Choroid plexus epithelial cell (primary cell): Measurements from ENCODE around the gene TTC12.

Source experiments
- DNase-seq: peaks from one replicate; pipeline ENCODE4 v3.0.0-alpha.2; 2010; ENCODE audit warnings: low read depth
- H3K4me3 ChIP-seq: 2 replicates; pipeline ENCODE4 v1.5.1; 2011; ENCODE audit warnings: low read depth, mild to moderate bottlenecking, control low read depth, low read length, moderate library complexity
- CTCF ChIP-seq: conservative IDR thresholded peaks from 2 replicates; pipeline ENCODE4 v1.5.1; 2011; ENCODE audit warnings: low read depth, mild to moderate bottlenecking, control low read depth, inconsistent platforms, low read length, moderate library complexity

The TTC12 gene

GRCh38 chr11:113314389-113315301, at the start of gene TTC12:
Gene TTC12 (plus strand): TSS chr11:113314583. CDS start chr11:113316258, 1,675 bp downstream.
- TF ChIP-seq CTCF, result no peak
- DNase-seq, result peak; percentile 91
- H3K4me3 ChIP-seq, result peak within 1 kb of the TSS; percentile 98

- no peak for TF ChIP-seq CTCF
- no peak for DNase-seq
Measured at GRCh38 chr11:113265362-113265761, 49.0 kb upstream of the TTC12 start.

GRCh38 chr11:113267493-113267892, 46.9 kb upstream of the TTC12 start:
- DNase-seq, result no peak
- H3K4me3 ChIP-seq, result no peak overlapping the region
- no peak for TF ChIP-seq CTCF

More at GRCh38 chr11:113265362-113265761, 49.0 kb upstream of the TTC12 start:
- H3K4me3 ChIP-seq, result no peak overlapping the region

- TF ChIP-seq CTCF, result no peak
Measured at GRCh38 chr11:113269096-113269495, 45.3 kb upstream of the TTC12 start.

GRCh38 chr11:113269636-113270035, 44.7 kb upstream of the TTC12 start:
- H3K4me3 ChIP-seq, result no peak overlapping the region
- no peak for TF ChIP-seq CTCF
- no peak for DNase-seq

More at GRCh38 chr11:113269096-113269495, 45.3 kb upstream of the TTC12 start:
- no peak overlapping the region for H3K4me3 ChIP-seq
- no peak for DNase-seq

GRCh38 chr11:113270080-113270479, 44.3 kb upstream of the TTC12 start:
- TF ChIP-seq CTCF, result no peak
- no peak overlapping the region for H3K4me3 ChIP-seq
- DNase-seq, result no peak
